Bronchial epithelial cell (primary cell): ENCODE measurements around the gene GOLGB1. TPM values are rescaled to one million over a fixed set of nuclear protein-coding genes. Genes with fewer than 3 reads are reported as not detected.

ENCODE experiments used
- DNase-seq: peaks from one replicate; pipeline ENCODE4 v3.0.0-alpha.2; 2010; ENCODE audit warnings: low read depth
- FAIRE-seq: peaks from 2 replicates; lab custom pipeline; 2011; peaks lifted over from hg19 to GRCh38; lab: Jason Lieb, UNC
- H3K27me3 ChIP-seq: 2 replicates; pipeline ENCODE4 v1.5.1; 2011; ENCODE audit warnings: low read length; ENCODE audit not compliant: control insufficient read depth, insufficient read depth
- H3K36me3 ChIP-seq: 2 replicates; pipeline ENCODE4 v1.5.1; 2011; ENCODE audit warnings: low read length; ENCODE audit not compliant: control insufficient read depth, insufficient read depth
- H3K4me3 ChIP-seq: 2 replicates; pipeline ENCODE4 v1.5.1; 2011; ENCODE audit warnings: mild to moderate bottlenecking, low read depth, low read length, control low read depth
- CTCF ChIP-seq: IDR thresholded peaks from 2 replicates; pipeline ENCODE4 v1.5.1; 2011; ENCODE audit warnings: mild to moderate bottlenecking, moderate library complexity, low read length, control low read depth, inconsistent platforms; ENCODE audit not compliant: insufficient read depth, severe bottlenecking
- total RNA-seq: library from RNA; depleted of rRNA; stranded (reverse); fragments of >200 nt; gene quantifications from 2 replicates; pipeline ENCODE4 v1.2.1, GENCODE V29; 2014

GOLGB1 gene
- total RNA-seq, 1 donor from 2014 or later: 30.0 TPM

- Histone ChIP-seq H3K36me3 (no peaks in the 10 kb centered on the region), H3K4me3 (no peak overlapping the region), H3K27me3 (no peaks in the 10 kb centered on the region)
- no peak for FAIRE-seq
- DNase-seq: peak; percentile 89
- no peak for TF ChIP-seq CTCF
These were observed 99.9 kb downstream of the GOLGB1 start for GRCh38 chr3:121649645-121650044.

GRCh38 chr3:121648219-121648958, 101.2 kb downstream of the GOLGB1 start:
- peak; percentile 37 for DNase-seq
- Histone ChIP-seq H3K27me3 (no peaks in the 10 kb centered on the region), H3K4me3 (no peak overlapping the region), H3K36me3 (no peaks in the 10 kb centered on the region)
- no peak for TF ChIP-seq CTCF
- FAIRE-seq: no peak

- no peak for TF ChIP-seq CTCF
- H3K36me3 ChIP-seq: no peaks in the 10 kb centered on the region
- DNase-seq (no peak), FAIRE-seq (no peak)
- H3K4me3 ChIP-seq: no peak overlapping the region
- no peaks in the 10 kb centered on the region for H3K27me3 ChIP-seq
These were observed 104.5 kb downstream of the GOLGB1 start for GRCh38 chr3:121645054-121645453.

- FAIRE-seq (no peak), DNase-seq (no peak)
- Histone ChIP-seq H3K27me3 (no peaks in the 10 kb centered on the region), H3K36me3 (no peaks in the 10 kb centered on the region), H3K4me3 (no peak overlapping the region)
- TF ChIP-seq CTCF: no peak
These were observed 106.8 kb downstream of the GOLGB1 start for GRCh38 chr3:121642601-121643314.

DNA sequence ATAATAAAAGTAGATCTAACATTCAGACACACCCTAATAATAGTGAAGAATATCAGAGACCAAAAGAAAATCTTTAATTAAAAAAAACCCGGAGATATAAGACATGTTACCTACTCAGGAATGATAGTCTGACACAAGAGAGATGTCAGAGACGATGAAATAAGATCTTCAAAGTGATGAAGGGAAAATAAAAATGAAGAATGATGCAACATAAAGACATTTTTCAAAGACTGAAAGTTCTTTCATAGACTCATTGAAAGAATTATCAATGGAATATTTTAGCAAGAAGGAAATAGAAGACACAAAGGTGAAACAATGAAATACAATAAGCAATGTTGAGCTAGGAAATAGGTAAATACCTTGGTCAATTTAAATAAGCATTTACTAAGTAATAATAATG, 108.4 kb downstream of the GOLGB1 start:
- DNase-seq (no peak), FAIRE-seq (no peak)
- no peaks in the 10 kb centered on the region for H3K27me3 ChIP-seq
- H3K36me3 ChIP-seq: no peaks in the 10 kb centered on the region
- H3K4me3 ChIP-seq: no peak overlapping the region
- TF ChIP-seq CTCF: no peak
